ENCODE measurements around the gene PLCB4.

- no peak for TF ChIP-seq CTCF (optimal IDR thresholded peaks at IDR 0.05 in 1 of 3, IDR thresholded peaks at IDR 0.05 in 1 of 3, conservative IDR thresholded peaks at IDR 0.05 in 1 of 3; ENCODE audit: extremely low read depth in 1 of 3, insufficient read depth in 2 of 3, low read length in 3 of 3)
- TF ChIP-seq EZH2 (IDR thresholded peaks at IDR 0.05; ENCODE audit: low read length): no peak
These were observed 29.9 kb upstream of the PLCB4 start for GRCh38 chr20:9038791-9039535.
